ENCODE data around the gene ZFY. TPM values are rescaled to one million over a fixed set of nuclear protein-coding genes. Genes with fewer than 3 reads are reported as not detected.

Gene ZFY
- polyA plus RNA-seq, 4 donors, result 16.9 to 21.5 (median 18.7) TPM

Other genes starting within 250 kb of the ZFY start
- 1 to 10 TPM in 3 of 4 donors, under 1 TPM in 1; 0.68 to 3.0 (median 1.9) TPM for gene SRY, start 147.7 kb upstream of the ZFY start, polyA plus RNA-seq (ENCODE audit: insufficient read length in 4 of 4)
- gene RPS4Y1, start 93.8 kb upstream of the ZFY start, polyA plus RNA-seq (ENCODE audit: insufficient read length in 4 of 4), result 100 to 1,000 TPM; 514 to 703 (median 630) TPM